SU-DHL-6 (cell line): ENCODE results near the gene FPGT.

ENCODE experiments used
- CTCF ChIP-seq: fragments of 200-600 bp; sonication (generic); IDR thresholded peaks from one replicate; pipeline ENCODE4 v1.5.1; 2017; ENCODE audit warnings: antibody characterized with exemption, mild to moderate bottlenecking, low read length, moderate library complexity; ENCODE audit not compliant: insufficient read depth, poor library complexity, severe bottlenecking
- EZH2phosphoT487 ChIP-seq: fragments of 200-600 bp; sonication (generic), shearing (Covaris generic); conservative IDR thresholded peaks from 2 replicates; pipeline ENCODE4 v1.6.1; 2018; ENCODE audit warnings: mild to moderate bottlenecking, antibody characterized with exemption, low read length, moderate library complexity, mixed read lengths

- TF ChIP-seq CTCF (no peak), EZH2phosphoT487 (no peak)
Observed at GRCh38 chr1:74246315-74246714, 48.3 kb downstream of the FPGT start.
